ENCODE results near the gene STRBP.
"Not testable (repeated sequence)": the region's sequence is repeated elsewhere in the genome, so short reads cannot be mapped to it uniquely, and the experiment has no call there.

STRBP gene

GRCh38 chr9:123310551-123311249 is 42.3 kb upstream of the STRBP start:
- DNase-seq (ENCODE audit: low spot score) = no peak
- Histone ChIP-seq H3K27ac (no peak overlapping the region), H3K4me3 (no peak overlapping the region)
- TF ChIP-seq CTCF (IDR thresholded peaks at IDR 0.05) = no peak

GRCh38 chr9:123309611-123310010 is 41.2 kb upstream of the STRBP start:
- no peak overlapping the region for H3K4me3 ChIP-seq
- no peak for DNase-seq (ENCODE audit: low spot score)

GRCh38 chr9:123305879-123306278 is 37.5 kb upstream of the STRBP start:
- no peak for DNase-seq (ENCODE audit: low spot score)
- no peak overlapping the region for H3K4me3 ChIP-seq
- H3K27ac ChIP-seq = no peak overlapping the region
- TF ChIP-seq CTCF (IDR thresholded peaks at IDR 0.05) = no peak

More at GRCh38 chr9:123309611-123310010, 41.2 kb upstream of the STRBP start:
- H3K27ac ChIP-seq = no peak overlapping the region
- TF ChIP-seq CTCF (IDR thresholded peaks at IDR 0.05) = no peak

- DNase-seq (ENCODE audit: low spot score) = no peak
- H3K4me3 ChIP-seq = no peak overlapping the region
- H3K27ac ChIP-seq = no peak overlapping the region
- TF ChIP-seq CTCF (IDR thresholded peaks at IDR 0.05) = no peak
Observed at GRCh38 chr9:123304340-123304691, 35.9 kb upstream of the STRBP start.

GRCh38 chr9:123302348-123303214 is 34.2 kb upstream of the STRBP start:
- Histone ChIP-seq H3K27ac (no peak overlapping the region), H3K4me3 (no peak overlapping the region)
- TF ChIP-seq CTCF (IDR thresholded peaks at IDR 0.05) = no peak
- no peak for DNase-seq (ENCODE audit: low spot score)

GRCh38 chr9:123301936-123302335 is 33.5 kb upstream of the STRBP start:
- not testable (repeated sequence) for H3K4me3 ChIP-seq; H3K27ac ChIP-seq; DNase-seq (ENCODE audit: low spot score)

- Histone ChIP-seq H3K27ac (no peak overlapping the region), H3K4me3 (no peak overlapping the region)
- no peak for DNase-seq (ENCODE audit: low spot score)
- no peak for TF ChIP-seq CTCF (IDR thresholded peaks at IDR 0.05)
Observed at GRCh38 chr9:123300554-123300953, 32.2 kb upstream of the STRBP start.
